GM21390 (cell line): ENCODE measurements around the gene OR6B1.
"Not testable (repeated sequence)": the region's sequence is repeated elsewhere in the genome, so short reads cannot be mapped to it uniquely, and the experiment has no call there.

Experiments
- ATAC-seq: cut with Tn5 transposase; IDR thresholded peaks from one replicate; pipeline ENCODE4 v1.9.1; 2021; ENCODE audit not compliant: unreplicated experiment

Gene OR6B1

DNA sequence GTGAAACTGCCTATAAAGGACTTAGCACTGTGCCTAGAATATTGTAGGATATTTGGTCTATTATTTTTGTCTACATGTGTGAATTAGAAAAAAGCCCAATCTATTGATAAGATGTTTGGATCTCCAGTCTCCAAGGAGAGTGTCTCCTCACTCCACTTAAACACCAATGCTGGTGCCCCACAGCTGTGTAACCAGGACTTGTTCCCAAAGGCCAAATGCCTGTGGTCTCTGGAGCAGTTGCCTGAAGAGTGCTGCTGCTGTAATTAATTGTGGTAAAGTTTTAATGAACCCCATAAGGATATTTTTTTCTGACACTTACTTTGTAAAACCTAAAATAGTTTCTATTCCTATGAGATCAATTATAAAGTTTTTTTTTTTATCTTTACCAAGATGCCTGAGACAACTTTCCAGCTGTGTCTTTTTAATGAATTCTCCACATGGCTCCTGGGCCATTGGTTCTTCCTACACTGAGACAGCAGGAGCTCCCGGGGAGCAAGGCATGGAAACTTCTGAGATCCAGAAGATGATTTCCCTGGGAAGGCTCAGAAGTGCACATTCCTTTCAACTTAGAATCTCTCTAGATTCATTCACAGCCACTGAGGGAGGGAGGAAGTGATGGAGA, 37.4 kb downstream of the OR6B1 start:
- ATAC-seq: no peak

DNA sequence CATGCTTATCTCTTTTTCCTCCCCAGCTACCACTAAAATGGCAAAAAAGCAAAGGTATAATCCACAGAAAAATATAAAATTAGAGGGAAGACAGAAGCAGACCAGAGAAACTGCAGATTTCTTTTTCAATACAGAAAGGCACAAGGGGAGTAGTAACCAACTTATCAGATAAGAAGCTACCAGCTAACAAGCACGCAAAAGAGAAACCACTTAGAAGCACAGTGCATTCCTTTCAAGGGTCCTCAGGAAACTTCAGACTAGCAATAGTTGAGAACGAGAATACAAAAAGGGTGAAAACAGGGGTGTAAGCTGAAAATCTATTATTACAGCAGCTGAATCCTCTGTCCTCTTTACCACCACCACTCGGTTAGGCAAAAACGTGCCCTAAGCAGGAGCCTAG, 38.8 kb downstream of the OR6B1 start:
- no peak for ATAC-seq

- no peak for ATAC-seq
Measured at GRCh38 chr7:144048648-144049047, 48.5 kb downstream of the OR6B1 start, which contains the start of gene OR2A5. Gene OR2A5 (plus strand): TSS chr7:144048948. CDS start chr7:144050402, 1,454 bp downstream.

DNA sequence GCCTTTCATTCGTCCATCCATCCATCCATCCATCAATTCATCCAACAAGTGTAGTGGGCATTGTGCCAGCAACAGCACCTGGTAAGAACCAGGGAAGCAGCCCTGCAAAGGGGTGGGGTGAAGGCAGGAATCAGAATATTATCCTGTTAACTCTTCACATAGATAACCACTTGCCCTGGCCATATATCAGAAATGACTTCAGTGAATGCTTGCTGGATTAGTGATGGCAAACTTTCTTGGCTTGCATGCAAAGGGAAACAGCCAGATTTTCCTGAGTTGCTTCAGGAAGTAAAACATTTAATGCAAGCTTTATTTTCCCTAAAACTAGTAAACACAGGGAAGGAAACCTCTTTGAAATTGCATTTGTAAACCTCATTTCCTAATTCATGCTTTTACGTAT, 49.4 kb downstream of the OR6B1 start:
- no peak for ATAC-seq

GRCh38 chr7:144050093-144050492, 50.0 kb downstream of the OR6B1 start:
- no peak for ATAC-seq

DNA sequence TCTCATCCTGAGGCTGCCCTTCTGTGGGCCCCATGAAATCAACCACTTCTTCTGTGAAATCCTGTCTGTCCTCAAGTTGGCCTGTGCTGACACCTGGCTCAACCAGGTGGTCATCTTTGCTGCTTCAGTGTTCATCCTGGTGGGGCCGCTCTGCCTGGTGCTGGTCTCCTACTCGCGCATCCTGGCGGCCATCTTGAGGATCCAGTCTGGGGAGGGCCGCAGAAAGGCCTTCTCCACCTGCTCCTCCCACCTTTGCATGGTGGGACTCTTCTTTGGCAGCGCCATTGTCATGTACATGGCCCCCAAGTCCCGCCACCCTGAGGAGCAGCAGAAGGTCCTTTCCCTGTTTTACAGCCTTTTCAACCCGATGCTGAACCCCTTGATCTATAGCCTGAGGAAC, 50.8 kb downstream of the OR6B1 start:
- ATAC-seq: not testable (repeated sequence)

DNA sequence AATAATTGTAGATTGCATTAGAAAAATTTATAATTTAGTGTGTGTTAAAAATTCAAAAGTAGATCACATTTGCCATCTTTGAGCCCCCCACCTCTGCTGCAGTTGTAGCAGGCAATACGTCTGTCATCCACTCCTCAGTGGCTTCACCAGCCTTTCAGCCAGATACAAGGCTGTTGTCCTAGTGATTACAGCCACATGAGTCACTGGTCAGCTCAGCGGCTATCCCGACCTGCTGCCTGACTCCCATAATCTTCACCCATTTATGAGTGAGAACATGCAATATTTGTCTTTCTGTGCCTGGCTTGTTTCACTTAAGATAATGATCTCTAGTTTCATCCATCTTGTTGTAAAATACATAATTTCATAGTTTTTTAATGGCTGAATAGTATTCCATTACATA, 57.8 kb downstream of the OR6B1 start:
- no peak for ATAC-seq
